Mesodermal cell (in vitro differentiated cells): ENCODE measurements around the gene SLC26A8.
"Not testable (repeated sequence)": the region's sequence is repeated elsewhere in the genome, so short reads cannot be mapped to it uniquely, and the experiment has no call there.

Experiments used
- H3K27ac ChIP-seq: 2 replicates; pipeline ENCODE4 v1.7.0; 2013; ENCODE audit warnings: mild to moderate bottlenecking, low read depth, low read length, moderate library complexity; ENCODE audit not compliant: severe bottlenecking
- H3K36me3 ChIP-seq: 2 replicates; pipeline ENCODE4 v1.7.1; 2013; ENCODE audit warnings: mild to moderate bottlenecking, low read length, moderate library complexity; ENCODE audit not compliant: control insufficient read depth, insufficient read depth
- H3K4me1 ChIP-seq: one replicate; pipeline ENCODE4 v1.7.1; 2013; ENCODE audit warnings: mild to moderate bottlenecking, low read length; ENCODE audit not compliant: insufficient read depth, control insufficient read depth, poor library complexity, severe bottlenecking
- H3K4me3 ChIP-seq: 2 replicates; pipeline ENCODE4 v1.7.0; 2013; ENCODE audit warnings: low read length, control low read depth, mild to moderate bottlenecking; ENCODE audit not compliant: insufficient read depth, poor library complexity, severe bottlenecking; ENCODE audit errors: extremely low read depth
- H3K9me3 ChIP-seq: 2 replicates; pipeline ENCODE4 v1.7.1; 2013; ENCODE audit warnings: mild to moderate bottlenecking, low read length, moderate library complexity; ENCODE audit not compliant: control insufficient read depth
- whole genome bisulfite sequencing, 2 experiments: methylation state at CpG; one replicate each; pipeline ENCODE4 v1.1.5; 2013; ENCODE audit warnings: missing lambda C conversion rate in 2 of 2; ENCODE audit not compliant: insufficient coverage in 2 of 2; 5-methylcytosine and 5-hydroxymethylcytosine counted together

Gene SLC26A8

GRCh38 chr6:36050947-36051710 is 26.7 kb upstream of the SLC26A8 start:
- WGBS, 2 experiments: 90 to 95% methylated on average over 11 to 13 of the region's 16 CpGs
- Histone ChIP-seq H3K36me3 (peaks cover 16% of the 10 kb centered on the region), H3K4me3 (no peak overlapping the region), H3K27ac (no peak overlapping the region), H3K9me3 (no peaks in the 10 kb centered on the region), H3K4me1 (no peaks in the 10 kb centered on the region)

GRCh38 chr6:36050305-36050704 is 25.9 kb upstream of the SLC26A8 start:
- 100% methylated on average over 1 of the region's 1 CpG for WGBS, 2 experiments
- H3K9me3 ChIP-seq: no peaks in the 10 kb centered on the region
- no peaks in the 10 kb centered on the region for H3K4me1 ChIP-seq
- H3K36me3 ChIP-seq: peaks cover 14% of the 10 kb centered on the region
- H3K27ac ChIP-seq: no peak overlapping the region
- H3K4me3 ChIP-seq: no peak overlapping the region

- Histone ChIP-seq H3K4me1 (no peaks in the 10 kb centered on the region), H3K36me3 (peaks cover 10% of the 10 kb centered on the region), H3K9me3 (no peaks in the 10 kb centered on the region), H3K4me3 (no peak overlapping the region), H3K27ac (no peak overlapping the region)
- WGBS, 2 experiments: 94 to 100% methylated on average over 2 of the region's 2 CpGs
Measured at GRCh38 chr6:36049582-36049981, 25.1 kb upstream of the SLC26A8 start.

GRCh38 chr6:36042618-36043260 is 18.3 kb upstream of the SLC26A8 start:
- Histone ChIP-seq H3K4me3 (no peak overlapping the region), H3K36me3 (no peaks in the 10 kb centered on the region), H3K4me1 (no peaks in the 10 kb centered on the region), H3K27ac (no peak overlapping the region), H3K9me3 (no peaks in the 10 kb centered on the region)
- WGBS, 2 experiments: 88 to 95% methylated on average over 4 to 6 of the region's 12 CpGs

GRCh38 chr6:36040958-36041357 is 16.5 kb upstream of the SLC26A8 start:
- H3K4me3 ChIP-seq: no peak overlapping the region
- H3K36me3 ChIP-seq: no peaks in the 10 kb centered on the region
- no peak overlapping the region for H3K27ac ChIP-seq
- no peaks in the 10 kb centered on the region for H3K9me3 ChIP-seq
- H3K4me1 ChIP-seq: no peaks in the 10 kb centered on the region

- Histone ChIP-seq H3K9me3 (no peaks in the 10 kb centered on the region), H3K4me1 (no peaks in the 10 kb centered on the region), H3K27ac (no peak overlapping the region), H3K36me3 (no peaks in the 10 kb centered on the region), H3K4me3 (no peak overlapping the region)
Measured at GRCh38 chr6:36039112-36039511, 14.7 kb upstream of the SLC26A8 start.

GRCh38 chr6:36038120-36038876 is 13.9 kb upstream of the SLC26A8 start:
- 83 to 86% methylated on average over 1 to 2 of the region's 4 CpGs for WGBS, 2 experiments
- no peaks in the 10 kb centered on the region for H3K4me1 ChIP-seq
- no peaks in the 10 kb centered on the region for H3K36me3 ChIP-seq
- no peak overlapping the region for H3K4me3 ChIP-seq
- H3K9me3 ChIP-seq: no peaks in the 10 kb centered on the region
- no peak overlapping the region for H3K27ac ChIP-seq

- no peaks in the 10 kb centered on the region for H3K9me3 ChIP-seq
- H3K4me3 ChIP-seq: no peak overlapping the region
- peaks cover 5% of the 10 kb centered on the region for H3K4me1 ChIP-seq
- H3K36me3 ChIP-seq: peaks cover 3% of the 10 kb centered on the region
- WGBS, 2 experiments: no CpG with 5 or more reads among the region's 4 CpGs
- H3K27ac ChIP-seq: no peak overlapping the region
Measured at GRCh38 chr6:36035225-36035624, 10.8 kb upstream of the SLC26A8 start.

GRCh38 chr6:36034441-36034840 is 10.0 kb upstream of the SLC26A8 start:
- no peaks in the 10 kb centered on the region for H3K9me3 ChIP-seq
- H3K4me3 ChIP-seq: no peak overlapping the region
- H3K4me1 ChIP-seq: peaks cover 5% of the 10 kb centered on the region
- no peak overlapping the region for H3K27ac ChIP-seq
- H3K36me3 ChIP-seq: peaks cover 3% of the 10 kb centered on the region
- no CpG with 5 or more reads among the region's 3 CpGs for WGBS, 2 experiments

- WGBS, 2 experiments: 92% methylated on average over 2 of the region's 3 CpGs; no CpG with 5 or more reads in 1 of the 2 experiments
- Histone ChIP-seq H3K9me3 (no peaks in the 10 kb centered on the region), H3K4me3 (no peak overlapping the region), H3K4me1 (peaks cover 5% of the 10 kb centered on the region), H3K27ac (no peak overlapping the region), H3K36me3 (peaks cover 3% of the 10 kb centered on the region)
Measured at GRCh38 chr6:36033935-36034334, 9.5 kb upstream of the SLC26A8 start.

GRCh38 chr6:36033144-36033543 is 8.7 kb upstream of the SLC26A8 start:
- not testable (repeated sequence) for H3K4me1 ChIP-seq, H3K9me3 ChIP-seq, H3K4me3 ChIP-seq, H3K27ac ChIP-seq, H3K36me3 ChIP-seq
- WGBS, 2 experiments: 83 to 100% methylated on average over 7 of the region's 10 CpGs
